OCI-LY3 (cell line): Measurements from ENCODE around the gene NKX3-2.

Experiments
- H2AFZ ChIP-seq: fragments of 200-600, 300-600 bp; shearing (Covaris generic); 2 replicates; pipeline ENCODE4 v1.6.0; 2014; ENCODE audit warnings: antibody characterized with exemption, low read depth, low read length
- H3K27ac ChIP-seq: fragments of 200-600, 300-600 bp; sonication (generic); 2 replicates; pipeline ENCODE4 v1.5.1; 2014; ENCODE audit warnings: mild to moderate bottlenecking, low read length, moderate library complexity, mixed read lengths
- H3K27me3 ChIP-seq: fragments of 200-600, 300-600 bp; sonication (generic); 2 replicates; pipeline ENCODE4 v1.6.1; 2014; ENCODE audit warnings: low read depth, low read length, mixed read lengths
- H3K36me3 ChIP-seq: fragments of 200-600, 300-600 bp; sonication (generic); replicated peaks from 2 replicates; pipeline ENCODE3; 2014; ENCODE audit warnings: low read depth, low read length, mixed read lengths
- H3K4me1 ChIP-seq: fragments of 300-600, 200-600 bp; sonication (generic); 2 replicates; pipeline ENCODE4 v1.6.1; 2014; ENCODE audit warnings: low read length, mixed read lengths
- H3K4me2 ChIP-seq: fragments of 200-600, 300-600 bp; sonication (generic); 2 replicates; pipeline ENCODE4 v1.6.1; 2014; ENCODE audit warnings: low read length, mixed read lengths
- H3K4me3 ChIP-seq: fragments of 300-600, 200-600 bp; sonication (generic); 2 replicates; pipeline ENCODE4 v1.5.1; 2014; ENCODE audit warnings: antibody characterized with exemption, mild to moderate bottlenecking, low read length, moderate library complexity
- H3K79me2 ChIP-seq: fragments of 300-600, 200-600 bp; shearing (Covaris generic); 2 replicates; pipeline ENCODE4 v1.6.1; 2014; ENCODE audit warnings: mild to moderate bottlenecking, low read length, mixed read lengths
- H3K9ac ChIP-seq: fragments of 300-600, 200-600 bp; shearing (Covaris generic); 2 replicates; pipeline ENCODE4 v1.6.0; 2014; ENCODE audit warnings: mild to moderate bottlenecking, low read length, moderate library complexity
- H3K9me3 ChIP-seq: fragments of 200-600, 300-600 bp; shearing (Covaris generic); 2 replicates; pipeline ENCODE4 v1.6.1; 2014; ENCODE audit warnings: low read length, mixed read lengths; ENCODE audit not compliant: insufficient read depth
- H4K20me1 ChIP-seq: fragments of 200-600, 300-600 bp; sonication (generic); 2 replicates; pipeline ENCODE4 v1.6.1; 2016; ENCODE audit warnings: low read length, mixed read lengths; ENCODE audit not compliant: insufficient read depth
- EZH2phosphoT487 ChIP-seq: fragments of 200-600 bp; shearing (Covaris generic); IDR thresholded peaks from 2 replicates; pipeline ENCODE4 v1.6.1; 2018; ENCODE audit warnings: antibody characterized with exemption, mixed run types, low read depth
- TF ChIP-seq, protein P1 (sequence below): fragments of 200-600, 300-600 bp; sonication (generic); IDR thresholded peaks from 2 replicates; pipeline ENCODE4 v1.5.1; 2014; ENCODE audit warnings: antibody characterized with exemption, low read length, low read depth

Gene NKX3-2

DNA sequence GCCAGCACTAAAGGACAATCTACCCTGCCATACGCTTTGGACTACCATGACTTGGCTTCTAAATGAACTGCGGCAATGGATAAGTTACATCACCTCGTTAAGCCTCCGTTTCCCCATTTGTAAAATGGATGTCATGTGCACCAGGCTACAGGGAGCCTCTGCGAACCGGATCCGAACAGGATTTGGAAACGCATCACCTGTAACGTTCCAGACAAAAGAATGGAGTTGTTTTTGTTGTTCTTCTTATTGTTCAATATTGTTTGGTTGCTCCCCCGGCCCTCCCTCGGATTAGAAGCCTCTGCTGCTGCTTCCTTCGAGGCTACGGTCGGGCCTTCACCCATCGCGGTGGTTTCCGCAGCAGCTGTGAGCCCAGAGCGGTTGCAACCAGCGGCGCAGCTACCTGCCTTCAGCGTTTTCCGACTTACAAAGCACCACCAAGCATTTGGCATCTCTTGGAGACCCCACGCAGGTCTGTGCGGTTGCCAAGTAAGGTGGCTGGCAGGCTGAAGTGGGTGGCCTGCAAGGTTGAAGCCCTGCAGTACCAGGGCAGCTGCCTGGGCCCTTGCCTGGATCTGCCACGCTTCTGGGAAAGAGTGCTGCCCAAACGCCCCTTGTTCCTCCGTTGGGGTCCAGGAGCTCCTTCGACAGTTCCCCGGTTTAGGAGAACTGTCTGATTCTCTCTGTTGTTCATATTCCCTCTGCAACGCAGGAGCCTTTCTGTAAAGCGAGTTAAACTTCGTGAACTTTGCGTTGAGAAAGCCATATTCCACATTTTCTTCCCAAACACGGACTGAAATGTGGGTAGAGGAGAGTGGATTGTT lies 7.1 kb downstream of the NKX3-2 start:
- Histone ChIP-seq H3K9ac (no peak overlapping the region), H3K79me2 (no peaks in the 10 kb centered on the region), H3K4me2 (no peak overlapping the region), H3K27ac (no peak overlapping the region), H4K20me1 (no peaks in the 10 kb centered on the region), H3K27me3 (no peaks in the 10 kb centered on the region), H2AFZ (no peak overlapping the region), H3K36me3 (no peaks in the 10 kb centered on the region), H3K9me3 (no peaks in the 10 kb centered on the region), H3K4me1 (no peaks in the 10 kb centered on the region), H3K4me3 (no peak overlapping the region)
- TF ChIP-seq, protein P1, sequence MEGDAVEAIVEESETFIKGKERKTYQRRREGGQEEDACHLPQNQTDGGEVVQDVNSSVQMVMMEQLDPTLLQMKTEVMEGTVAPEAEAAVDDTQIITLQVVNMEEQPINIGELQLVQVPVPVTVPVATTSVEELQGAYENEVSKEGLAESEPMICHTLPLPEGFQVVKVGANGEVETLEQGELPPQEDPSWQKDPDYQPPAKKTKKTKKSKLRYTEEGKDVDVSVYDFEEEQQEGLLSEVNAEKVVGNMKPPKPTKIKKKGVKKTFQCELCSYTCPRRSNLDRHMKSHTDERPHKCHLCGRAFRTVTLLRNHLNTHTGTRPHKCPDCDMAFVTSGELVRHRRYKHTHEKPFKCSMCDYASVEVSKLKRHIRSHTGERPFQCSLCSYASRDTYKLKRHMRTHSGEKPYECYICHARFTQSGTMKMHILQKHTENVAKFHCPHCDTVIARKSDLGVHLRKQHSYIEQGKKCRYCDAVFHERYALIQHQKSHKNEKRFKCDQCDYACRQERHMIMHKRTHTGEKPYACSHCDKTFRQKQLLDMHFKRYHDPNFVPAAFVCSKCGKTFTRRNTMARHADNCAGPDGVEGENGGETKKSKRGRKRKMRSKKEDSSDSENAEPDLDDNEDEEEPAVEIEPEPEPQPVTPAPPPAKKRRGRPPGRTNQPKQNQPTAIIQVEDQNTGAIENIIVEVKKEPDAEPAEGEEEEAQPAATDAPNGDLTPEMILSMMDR: no peak
- TF ChIP-seq EZH2phosphoT487: no peak

DNA sequence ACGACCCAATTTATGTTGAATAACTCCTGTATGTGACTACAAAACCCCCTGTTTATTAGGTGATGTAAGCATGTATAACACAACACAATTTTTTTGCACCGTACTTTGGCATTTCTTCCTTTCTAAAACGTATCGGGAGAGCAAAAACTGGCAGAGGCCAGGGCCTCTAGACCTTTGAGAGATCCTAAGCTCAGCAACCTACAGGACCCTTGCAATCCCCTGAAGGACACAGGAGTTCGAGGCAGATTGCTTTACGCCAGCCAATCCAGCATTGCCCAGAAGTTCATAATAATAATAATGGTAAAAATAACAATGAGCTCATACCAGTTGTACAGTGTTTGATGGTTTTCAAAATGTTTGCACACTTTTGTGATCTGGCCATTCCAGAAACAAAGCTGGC lies 7.7 kb downstream of the NKX3-2 start:
- Histone ChIP-seq H3K27ac (no peak overlapping the region), H3K27me3 (no peaks in the 10 kb centered on the region), H3K36me3 (no peaks in the 10 kb centered on the region), H3K79me2 (no peaks in the 10 kb centered on the region), H4K20me1 (no peaks in the 10 kb centered on the region), H3K4me3 (no peak overlapping the region), H3K4me1 (no peaks in the 10 kb centered on the region), H3K4me2 (no peak overlapping the region), H2AFZ (no peak overlapping the region), H3K9me3 (no peaks in the 10 kb centered on the region), H3K9ac (no peak overlapping the region)
- TF ChIP-seq, protein P1: no peak
- TF ChIP-seq EZH2phosphoT487: no peak

DNA sequence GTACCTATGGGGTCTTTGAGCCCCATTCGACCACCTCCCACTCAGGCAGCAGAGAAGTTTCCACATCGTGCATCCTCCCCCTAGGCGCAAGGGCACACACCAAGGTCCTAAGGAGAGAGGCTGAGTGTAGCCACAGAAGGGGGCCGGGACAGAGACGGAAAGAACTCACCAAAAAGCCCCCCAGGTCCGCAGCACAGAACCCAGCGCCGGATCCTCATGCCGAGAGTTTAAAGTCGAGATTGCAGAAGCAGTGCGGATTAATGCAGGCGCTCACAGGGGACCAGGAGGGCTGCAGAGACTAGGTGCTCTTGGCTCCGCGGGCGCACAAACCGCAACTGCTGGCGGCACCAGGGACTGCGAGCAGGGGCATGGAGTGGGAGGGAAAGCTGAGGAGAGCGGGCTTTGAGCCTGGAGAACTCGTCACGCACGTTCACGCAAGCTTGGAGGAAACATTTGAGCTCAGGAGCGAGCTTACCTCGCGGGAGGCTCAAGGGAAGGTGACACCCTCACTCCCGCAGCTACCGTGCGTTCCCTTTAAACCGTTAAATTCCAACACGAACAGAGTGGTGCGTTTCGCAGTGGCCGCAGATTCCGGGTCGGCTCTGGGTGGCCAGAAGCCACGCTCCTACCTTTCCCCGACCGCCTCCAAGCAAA lies 8.5 kb downstream of the NKX3-2 start:
- Histone ChIP-seq H3K79me2 (no peaks in the 10 kb centered on the region), H3K9me3 (no peaks in the 10 kb centered on the region), H3K36me3 (no peaks in the 10 kb centered on the region), H2AFZ (no peak overlapping the region), H4K20me1 (no peaks in the 10 kb centered on the region), H3K27me3 (no peaks in the 10 kb centered on the region), H3K4me3 (no peak overlapping the region), H3K27ac (no peak overlapping the region), H3K4me2 (no peak overlapping the region), H3K9ac (no peak overlapping the region), H3K4me1 (no peaks in the 10 kb centered on the region)
- TF ChIP-seq, protein P1: no peak
- no peak for TF ChIP-seq EZH2phosphoT487

DNA sequence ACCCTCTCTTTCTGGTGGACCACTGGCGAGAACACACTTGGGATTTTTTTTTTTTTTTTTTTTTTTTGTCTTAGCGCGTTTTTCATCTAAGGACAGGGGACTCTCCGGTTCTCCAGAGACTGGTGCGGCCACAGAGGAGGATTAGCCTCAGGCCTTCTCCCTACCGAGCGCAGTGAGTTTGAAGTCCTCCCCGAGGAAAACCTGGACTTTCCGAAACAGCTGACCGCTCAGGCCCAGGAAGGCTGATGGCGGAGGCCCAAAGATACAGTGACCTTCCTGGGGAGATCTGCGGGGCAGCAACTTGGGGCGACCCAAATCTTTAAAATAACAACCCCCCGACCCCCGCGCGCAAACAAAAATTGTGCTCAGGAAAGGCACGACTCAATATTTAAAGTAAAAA lies 9.2 kb downstream of the NKX3-2 start:
- Histone ChIP-seq H3K4me1 (no peaks in the 10 kb centered on the region), H4K20me1 (no peaks in the 10 kb centered on the region), H3K4me2 (no peak overlapping the region), H3K27ac (no peak overlapping the region), H3K9ac (no peak overlapping the region), H3K4me3 (no peak overlapping the region), H3K27me3 (0 out of 2 replicates have a peak, but pooled peaks cover 4% of the 10 kb centered on the region), H3K36me3 (no peaks in the 10 kb centered on the region), H3K9me3 (no peaks in the 10 kb centered on the region), H3K79me2 (no peaks in the 10 kb centered on the region), H2AFZ (no peak overlapping the region)
- TF ChIP-seq, protein P1: no peak
- TF ChIP-seq EZH2phosphoT487: no peak
